Measurements from ENCODE around the gene LACRT. TPM values are rescaled to one million over a fixed set of nuclear protein-coding genes. Genes with fewer than 3 reads are reported as not detected.

Gene LACRT
- total RNA-seq, 4 donors from 2014 or later = not detected

- TF ChIP-seq POLR2A (IDR thresholded peaks at IDR 0.05) = no peak
- TF ChIP-seq, protein P1, sequence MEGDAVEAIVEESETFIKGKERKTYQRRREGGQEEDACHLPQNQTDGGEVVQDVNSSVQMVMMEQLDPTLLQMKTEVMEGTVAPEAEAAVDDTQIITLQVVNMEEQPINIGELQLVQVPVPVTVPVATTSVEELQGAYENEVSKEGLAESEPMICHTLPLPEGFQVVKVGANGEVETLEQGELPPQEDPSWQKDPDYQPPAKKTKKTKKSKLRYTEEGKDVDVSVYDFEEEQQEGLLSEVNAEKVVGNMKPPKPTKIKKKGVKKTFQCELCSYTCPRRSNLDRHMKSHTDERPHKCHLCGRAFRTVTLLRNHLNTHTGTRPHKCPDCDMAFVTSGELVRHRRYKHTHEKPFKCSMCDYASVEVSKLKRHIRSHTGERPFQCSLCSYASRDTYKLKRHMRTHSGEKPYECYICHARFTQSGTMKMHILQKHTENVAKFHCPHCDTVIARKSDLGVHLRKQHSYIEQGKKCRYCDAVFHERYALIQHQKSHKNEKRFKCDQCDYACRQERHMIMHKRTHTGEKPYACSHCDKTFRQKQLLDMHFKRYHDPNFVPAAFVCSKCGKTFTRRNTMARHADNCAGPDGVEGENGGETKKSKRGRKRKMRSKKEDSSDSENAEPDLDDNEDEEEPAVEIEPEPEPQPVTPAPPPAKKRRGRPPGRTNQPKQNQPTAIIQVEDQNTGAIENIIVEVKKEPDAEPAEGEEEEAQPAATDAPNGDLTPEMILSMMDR (IDR thresholded peaks at IDR 0.05) = no peak
- H3K27ac ChIP-seq = no peak overlapping the region
- H3K36me3 ChIP-seq = no peaks in the 10 kb centered on the region
- no peaks in the 10 kb centered on the region for H3K27me3 ChIP-seq
- DNase-seq = no peak
- no peak overlapping the region for H3K4me3 ChIP-seq
- H3K9me3 ChIP-seq = no peaks in the 10 kb centered on the region
- H3K4me1 ChIP-seq = peaks cover 0 to 10% of the 10 kb centered on the region in 2 donors
- intact Hi-C loops (cut with DNase I; ENCODE audit: low total_unique reads) = no loop called here
Observed at GRCh38 chr12:54586620-54587019, 48.1 kb downstream of the LACRT start.

DNA sequence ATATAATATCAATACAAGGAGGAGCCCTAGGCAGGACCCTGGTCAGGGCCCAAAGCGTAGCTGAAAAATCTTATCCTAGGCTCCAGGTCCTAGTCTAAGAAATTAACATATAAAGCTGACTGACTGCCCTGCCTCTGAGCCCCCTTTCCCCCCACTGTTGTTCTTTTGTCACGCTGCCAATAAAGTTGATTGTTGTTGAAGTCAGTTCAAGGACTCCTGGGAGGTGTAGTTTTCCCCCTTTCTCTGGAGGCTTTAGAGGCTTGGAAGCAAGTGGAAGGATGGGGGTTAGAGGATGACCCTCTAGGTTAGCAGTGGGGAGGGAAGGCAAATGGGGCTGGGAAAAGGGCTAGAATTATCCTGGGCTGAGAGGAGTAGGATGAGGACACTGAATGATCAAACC is 49.5 kb downstream of the LACRT start:
- intact Hi-C loops (cut with DNase I; ENCODE audit: low total_unique reads) = no loop called here
- Histone ChIP-seq H3K27me3 (no peaks in the 10 kb centered on the region), H3K27ac (no peak overlapping the region), H3K4me3 (no peak overlapping the region), H3K9me3 (no peaks in the 10 kb centered on the region), H3K4me1 (peaks cover 0 to 10% of the 10 kb centered on the region in 2 donors), H3K36me3 (no peaks in the 10 kb centered on the region)
- no peak for DNase-seq
- TF ChIP-seq POLR2A (IDR thresholded peaks at IDR 0.05) = no peak
- TF ChIP-seq, protein P1 (IDR thresholded peaks at IDR 0.05) = no peak

DNA sequence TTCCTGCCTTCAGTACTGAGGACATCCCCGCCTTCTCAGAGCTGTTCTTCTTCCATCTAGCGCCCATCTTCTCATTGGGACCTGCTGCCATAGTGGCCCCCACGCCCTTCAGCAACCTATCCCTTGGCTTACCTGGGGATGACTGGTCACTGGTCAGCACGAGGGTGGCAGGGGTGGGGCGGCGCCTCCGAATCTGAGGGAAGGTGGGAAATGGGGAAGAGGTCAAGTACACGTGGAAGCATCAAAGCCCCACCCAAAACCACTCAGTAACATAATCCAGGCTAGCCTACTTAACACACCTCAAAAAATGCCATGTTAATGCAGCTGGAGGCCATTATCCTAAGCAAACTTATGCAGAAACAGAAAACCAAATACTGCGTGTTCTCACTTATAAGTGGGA is 50.6 kb downstream of the LACRT start:
- Histone ChIP-seq H3K9me3 (no peaks in the 10 kb centered on the region), H3K4me3 (no peak overlapping the region), H3K27ac (no peak overlapping the region), H3K27me3 (no peaks in the 10 kb centered on the region), H3K4me1 (peaks cover 0 to 10% of the 10 kb centered on the region in 2 donors), H3K36me3 (no peaks in the 10 kb centered on the region)
- intact Hi-C loops (cut with DNase I; ENCODE audit: low total_unique reads) = no loop called here
- TF ChIP-seq POLR2A (IDR thresholded peaks at IDR 0.05) = no peak
- DNase-seq = no peak

GRCh38 chr12:54583726-54584125 is 51.0 kb downstream of the LACRT start:
- DNase-seq = no peak
- intact Hi-C loops (cut with DNase I; ENCODE audit: low total_unique reads) = no loop called here
- Histone ChIP-seq H3K27me3 (no peaks in the 10 kb centered on the region), H3K4me1 (peaks cover 0 to 10% of the 10 kb centered on the region in 2 donors), H3K36me3 (no peaks in the 10 kb centered on the region), H3K27ac (no peak overlapping the region), H3K9me3 (no peaks in the 10 kb centered on the region), H3K4me3 (no peak overlapping the region)
- TF ChIP-seq, protein P1 (IDR thresholded peaks at IDR 0.05) = no peak
- TF ChIP-seq POLR2A (IDR thresholded peaks at IDR 0.05) = no peak

DNA sequence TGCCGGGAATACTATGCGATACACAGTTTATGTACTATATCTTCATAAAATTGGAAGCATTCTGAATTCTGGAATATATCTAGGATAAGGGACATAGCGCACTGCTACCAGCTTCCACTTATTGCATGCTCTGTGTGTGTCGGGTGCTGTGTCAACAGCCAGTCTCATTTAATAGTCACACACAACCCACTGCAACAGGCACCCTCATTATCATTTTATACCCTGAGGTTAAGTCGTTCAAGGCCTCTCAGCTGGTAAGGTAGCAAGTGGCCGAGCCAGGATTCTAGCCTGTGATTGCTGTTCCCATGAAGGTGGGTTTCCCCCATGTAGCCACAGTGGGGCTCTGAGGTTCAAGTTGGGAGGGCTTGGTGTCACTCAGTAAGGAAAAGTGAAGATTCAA is 53.3 kb downstream of the LACRT start:
- Histone ChIP-seq H3K27me3 (no peaks in the 10 kb centered on the region), H3K9me3 (no peaks in the 10 kb centered on the region), H3K27ac (no peak overlapping the region), H3K4me1 (no peaks in the 10 kb centered on the region), H3K36me3 (no peaks in the 10 kb centered on the region), H3K4me3 (no peak overlapping the region)
- DNase-seq = no peak
- intact Hi-C loops (cut with DNase I; ENCODE audit: low total_unique reads) = no loop called here
- no peak for TF ChIP-seq POLR2A (IDR thresholded peaks at IDR 0.05)
- TF ChIP-seq, protein P1 (IDR thresholded peaks at IDR 0.05) = no peak

Other genes starting within 250 kb of the LACRT start
- gene ITGA5, start 215.6 kb downstream of the LACRT start, total RNA-seq = 100 to 1,000 TPM in 2 of 4 donors, 10 to 100 TPM in 2; 69.7 to 223 (median 99.4) TPM
- not detected for gene GTSF1, start 161.3 kb downstream of the LACRT start, total RNA-seq
- 10 to 100 TPM in 3 of 4 donors, 1 to 10 TPM in 1; 7.6 to 22.8 (median 11.6) TPM for gene NCKAP1L, start 137.1 kb downstream of the LACRT start, total RNA-seq
- 10 to 100 TPM in 2 of 4 donors, 1 to 10 TPM in 2; 1.5 to 25.9 (median 13.4) TPM for gene PDE1B, start 85.3 kb downstream of the LACRT start, total RNA-seq
- 1 to 10 TPM in 3 of 4 donors, under 1 TPM in 1; 0.76 to 9.0 (median 2.4) TPM for gene PPP1R1A, start 46.2 kb downstream of the LACRT start, total RNA-seq
- gene DCD, start 13.5 kb upstream of the LACRT start, total RNA-seq = not detected
- gene MUCL1, start 219.6 kb upstream of the LACRT start, total RNA-seq = not detected